Nephron (organoid): Measurements from ENCODE around the gene GLUL.

Experiments used
- H3K27ac Mint-ChIP-seq, 3 experiments: 2 replicates each; pipeline ENCODE4 v1.8.0; 2020; ENCODE audit warnings: mixed read lengths in 3 of 3, mild to moderate bottlenecking in 2 of 3, moderate library complexity in 1 of 3
- H3K27me3 Mint-ChIP-seq: 2 replicates; pipeline ENCODE4 v1.8.0; 2021; ENCODE audit warnings: low read depth, mild to moderate bottlenecking, moderate library complexity, mixed read lengths
- H3K36me3 Mint-ChIP-seq: 2 replicates; pipeline ENCODE4 v1.8.0; 2020; ENCODE audit warnings: low read depth, mixed read lengths
- H3K4me1 Mint-ChIP-seq: 2 replicates; pipeline ENCODE4 v1.8.0; 2020; ENCODE audit warnings: mixed read lengths
- H3K4me3 Mint-ChIP-seq, 3 experiments: 2 replicates each; pipeline ENCODE4 v1.8.0; 2020; ENCODE audit warnings: mild to moderate bottlenecking in 3 of 3, mixed read lengths in 3 of 3, moderate library complexity in 2 of 3
- H3K9me3 Mint-ChIP-seq: 2 replicates; pipeline ENCODE4 v1.8.0; 2020; ENCODE audit warnings: mixed read lengths
- CTCF ChIP-seq, 3 experiments: fragments of 200-600 bp; sonication (generic); IDR thresholded peaks; one replicate each; pipeline ENCODE4 v1.5.0; 2021; ENCODE audit warnings: antibody characterized with exemption in 3 of 3; ENCODE audit not compliant: unreplicated experiment in 3 of 3

The GLUL gene

GRCh38 chr1:182410620-182411273 is 19.2 kb upstream of the GLUL start:
- Mint-ChIP-seq H3K4me1 (no peaks in the 10 kb centered on the region), H3K4me3 (no peak overlapping the region), H3K27me3 (peaks cover 5% of the 10 kb centered on the region), H3K36me3 (no peaks in the 10 kb centered on the region), H3K9me3 (no peaks in the 10 kb centered on the region), H3K27ac (no peak overlapping the region)
- TF ChIP-seq CTCF (IDR thresholded peaks at IDR 0.05; ENCODE audit: unreplicated experiment in 3 of 3): no peak

GRCh38 chr1:182410138-182410537 is 18.5 kb upstream of the GLUL start:
- Mint-ChIP-seq H3K4me3 (no peak overlapping the region), H3K36me3 (no peaks in the 10 kb centered on the region), H3K9me3 (no peaks in the 10 kb centered on the region), H3K4me1 (no peaks in the 10 kb centered on the region), H3K27ac (no peak overlapping the region), H3K27me3 (peaks cover 4% of the 10 kb centered on the region)
- TF ChIP-seq CTCF (IDR thresholded peaks at IDR 0.05; ENCODE audit: unreplicated experiment in 3 of 3): no peak

GRCh38 chr1:182408435-182409075 is 17.0 kb upstream of the GLUL start:
- H3K4me3 Mint-ChIP-seq: no peak overlapping the region
- no peaks in the 10 kb centered on the region for H3K36me3 Mint-ChIP-seq
- peaks cover 4% of the 10 kb centered on the region for H3K27me3 Mint-ChIP-seq
- no peaks in the 10 kb centered on the region for H3K9me3 Mint-ChIP-seq
- H3K4me1 Mint-ChIP-seq: no peaks in the 10 kb centered on the region
- peak overlapping the region; percentile 13 to 90 (median 45) for H3K27ac Mint-ChIP-seq
- no peak for TF ChIP-seq CTCF (IDR thresholded peaks at IDR 0.05; ENCODE audit: unreplicated experiment in 3 of 3)

GRCh38 chr1:182407724-182408123 is 16.1 kb upstream of the GLUL start:
- H3K36me3 Mint-ChIP-seq: no peaks in the 10 kb centered on the region
- H3K4me3 Mint-ChIP-seq: no peak overlapping the region

GRCh38 chr1:182406012-182406411 is 14.4 kb upstream of the GLUL start:
- Mint-ChIP-seq H3K27me3 (peaks cover 4% of the 10 kb centered on the region), H3K4me3 (no peak overlapping the region), H3K4me1 (no peaks in the 10 kb centered on the region), H3K36me3 (no peaks in the 10 kb centered on the region), H3K9me3 (no peaks in the 10 kb centered on the region), H3K27ac (no peak overlapping the region)
- no peak for TF ChIP-seq CTCF (IDR thresholded peaks at IDR 0.05; ENCODE audit: unreplicated experiment in 3 of 3)

More at GRCh38 chr1:182407724-182408123, 16.1 kb upstream of the GLUL start:
- no peaks in the 10 kb centered on the region for H3K4me1 Mint-ChIP-seq
- no peak for TF ChIP-seq CTCF (IDR thresholded peaks at IDR 0.05; ENCODE audit: unreplicated experiment in 3 of 3)
- H3K27ac Mint-ChIP-seq: peak overlapping the region; percentile 11 to 45 (median 22)
- no peaks in the 10 kb centered on the region for H3K9me3 Mint-ChIP-seq
- peaks cover 4% of the 10 kb centered on the region for H3K27me3 Mint-ChIP-seq

- no peak overlapping the region for H3K27ac Mint-ChIP-seq
- no peaks in the 10 kb centered on the region for H3K36me3 Mint-ChIP-seq
- no peak for TF ChIP-seq CTCF (IDR thresholded peaks at IDR 0.05; ENCODE audit: unreplicated experiment in 3 of 3)
- H3K9me3 Mint-ChIP-seq: no peaks in the 10 kb centered on the region
- no peak overlapping the region for H3K4me3 Mint-ChIP-seq
- no peaks in the 10 kb centered on the region for H3K4me1 Mint-ChIP-seq
- peaks cover 4% of the 10 kb centered on the region for H3K27me3 Mint-ChIP-seq
These were observed 14.0 kb upstream of the GLUL start for GRCh38 chr1:182405578-182405977.
